ENCODE measurements around the gene PTPRM.

DNA sequence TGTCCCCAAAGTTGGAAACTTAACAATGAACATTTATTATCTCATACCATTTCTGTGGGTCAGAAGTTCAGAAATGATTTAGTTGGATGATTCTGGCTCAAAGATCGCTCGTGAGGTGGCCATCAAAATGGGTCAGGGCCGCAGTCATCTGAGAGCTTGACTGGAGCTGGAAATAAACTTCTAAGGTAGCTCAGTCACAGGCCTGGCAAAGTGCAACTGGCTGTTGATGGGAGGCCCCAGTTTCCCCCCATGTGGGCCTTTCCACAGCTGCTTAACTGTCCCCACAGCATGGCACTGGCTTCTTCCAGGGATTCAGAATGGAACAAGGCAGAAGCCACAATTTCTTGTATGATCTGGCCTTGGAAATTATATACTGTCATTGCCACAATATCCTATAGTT, 842.0 kb downstream of the PTPRM start:
- TF ChIP-seq, protein P1, sequence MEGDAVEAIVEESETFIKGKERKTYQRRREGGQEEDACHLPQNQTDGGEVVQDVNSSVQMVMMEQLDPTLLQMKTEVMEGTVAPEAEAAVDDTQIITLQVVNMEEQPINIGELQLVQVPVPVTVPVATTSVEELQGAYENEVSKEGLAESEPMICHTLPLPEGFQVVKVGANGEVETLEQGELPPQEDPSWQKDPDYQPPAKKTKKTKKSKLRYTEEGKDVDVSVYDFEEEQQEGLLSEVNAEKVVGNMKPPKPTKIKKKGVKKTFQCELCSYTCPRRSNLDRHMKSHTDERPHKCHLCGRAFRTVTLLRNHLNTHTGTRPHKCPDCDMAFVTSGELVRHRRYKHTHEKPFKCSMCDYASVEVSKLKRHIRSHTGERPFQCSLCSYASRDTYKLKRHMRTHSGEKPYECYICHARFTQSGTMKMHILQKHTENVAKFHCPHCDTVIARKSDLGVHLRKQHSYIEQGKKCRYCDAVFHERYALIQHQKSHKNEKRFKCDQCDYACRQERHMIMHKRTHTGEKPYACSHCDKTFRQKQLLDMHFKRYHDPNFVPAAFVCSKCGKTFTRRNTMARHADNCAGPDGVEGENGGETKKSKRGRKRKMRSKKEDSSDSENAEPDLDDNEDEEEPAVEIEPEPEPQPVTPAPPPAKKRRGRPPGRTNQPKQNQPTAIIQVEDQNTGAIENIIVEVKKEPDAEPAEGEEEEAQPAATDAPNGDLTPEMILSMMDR (IDR thresholded peaks at IDR 0.05): no peak
- TF ChIP-seq POLR2A (IDR thresholded peaks at IDR 0.05): no peak
